HG02610 (cell line): Measurements from ENCODE around the gene TRIP13.
A peak's percentile ranks its signal among the peaks of the same experiment; 100 is the strongest.

Experiments used
- ATAC-seq: cut with Tn5 transposase; IDR thresholded peaks from one replicate; pipeline ENCODE4 v1.9.1; 2021; ENCODE audit warnings: mild to moderate bottlenecking, moderate library complexity; ENCODE audit not compliant: unreplicated experiment

TRIP13 gene

DNA sequence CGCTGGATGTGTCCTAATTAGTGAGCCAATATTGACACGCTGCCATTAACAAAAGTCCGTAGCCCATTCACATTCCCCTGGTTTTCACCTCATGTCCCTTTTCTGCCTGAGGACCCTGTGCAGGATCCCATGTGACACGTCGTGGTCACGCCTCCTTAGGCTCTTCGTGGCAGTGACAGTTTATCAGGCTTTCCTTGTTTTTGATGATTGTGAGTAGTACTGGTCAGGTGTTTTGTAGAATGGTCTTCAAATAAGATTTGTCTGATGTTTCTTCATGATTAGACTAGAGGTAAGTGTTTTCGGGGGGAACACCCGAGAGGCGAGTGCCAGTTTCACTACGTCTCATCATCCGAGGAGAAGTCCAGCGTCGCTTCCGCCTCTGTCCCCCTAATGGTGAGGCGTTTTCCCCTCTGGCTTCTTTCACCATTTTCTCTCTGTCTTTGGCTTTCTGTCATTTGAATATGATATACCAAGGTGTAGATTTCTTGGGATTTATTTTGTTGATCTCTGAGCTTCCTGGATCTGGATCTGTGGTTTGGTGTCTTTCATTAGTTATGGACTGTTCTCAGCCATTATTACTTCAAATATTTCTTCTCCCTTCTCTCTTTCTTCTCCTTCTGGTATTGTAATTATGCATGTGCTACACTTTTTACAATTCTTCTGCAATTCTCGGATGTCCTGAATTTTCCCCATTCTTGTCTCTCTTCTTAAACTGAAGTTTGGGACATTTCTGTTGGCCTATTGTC is 57.3 kb downstream of the TRIP13 start:
- ATAC-seq, result no peak

DNA sequence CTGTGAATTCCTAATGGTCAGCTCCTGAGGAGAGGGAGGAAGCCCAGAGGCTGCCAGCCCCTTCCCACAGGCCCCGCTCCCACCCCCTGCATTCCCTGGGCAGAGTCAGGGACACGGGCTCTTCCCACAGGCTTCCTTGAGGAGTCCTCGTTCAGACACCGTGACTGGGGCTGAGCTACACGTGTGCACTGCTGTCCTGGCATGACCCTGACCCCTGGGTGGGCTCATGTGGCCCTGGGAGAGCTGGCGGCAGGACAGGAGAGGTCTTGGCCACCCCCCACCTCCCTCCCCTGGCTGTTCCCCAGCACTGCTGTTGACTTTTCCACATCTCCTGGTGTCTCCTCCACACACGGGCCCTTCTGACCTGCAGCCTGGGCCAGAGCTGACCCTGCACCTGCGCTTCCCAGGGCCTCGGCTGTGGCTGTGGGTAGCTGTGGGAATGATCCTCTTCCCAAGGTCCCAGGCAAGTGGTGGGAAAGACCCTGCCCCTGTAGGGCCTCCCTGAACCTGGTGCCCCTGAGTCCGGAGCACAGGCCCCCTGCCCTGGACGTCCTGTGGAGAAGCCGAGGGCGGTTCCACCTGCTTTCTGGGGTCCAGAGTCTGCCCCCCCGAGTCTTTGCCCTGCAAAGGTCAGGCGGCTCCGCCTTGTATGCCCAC is 59.4 kb downstream of the TRIP13 start:
- no peak for ATAC-seq

GRCh38 chr5:952597-953271 is 60.0 kb downstream of the TRIP13 start:
- no peak for ATAC-seq

- no peak for ATAC-seq
These were observed 61.1 kb downstream of the TRIP13 start for GRCh38 chr5:953535-954449.

DNA sequence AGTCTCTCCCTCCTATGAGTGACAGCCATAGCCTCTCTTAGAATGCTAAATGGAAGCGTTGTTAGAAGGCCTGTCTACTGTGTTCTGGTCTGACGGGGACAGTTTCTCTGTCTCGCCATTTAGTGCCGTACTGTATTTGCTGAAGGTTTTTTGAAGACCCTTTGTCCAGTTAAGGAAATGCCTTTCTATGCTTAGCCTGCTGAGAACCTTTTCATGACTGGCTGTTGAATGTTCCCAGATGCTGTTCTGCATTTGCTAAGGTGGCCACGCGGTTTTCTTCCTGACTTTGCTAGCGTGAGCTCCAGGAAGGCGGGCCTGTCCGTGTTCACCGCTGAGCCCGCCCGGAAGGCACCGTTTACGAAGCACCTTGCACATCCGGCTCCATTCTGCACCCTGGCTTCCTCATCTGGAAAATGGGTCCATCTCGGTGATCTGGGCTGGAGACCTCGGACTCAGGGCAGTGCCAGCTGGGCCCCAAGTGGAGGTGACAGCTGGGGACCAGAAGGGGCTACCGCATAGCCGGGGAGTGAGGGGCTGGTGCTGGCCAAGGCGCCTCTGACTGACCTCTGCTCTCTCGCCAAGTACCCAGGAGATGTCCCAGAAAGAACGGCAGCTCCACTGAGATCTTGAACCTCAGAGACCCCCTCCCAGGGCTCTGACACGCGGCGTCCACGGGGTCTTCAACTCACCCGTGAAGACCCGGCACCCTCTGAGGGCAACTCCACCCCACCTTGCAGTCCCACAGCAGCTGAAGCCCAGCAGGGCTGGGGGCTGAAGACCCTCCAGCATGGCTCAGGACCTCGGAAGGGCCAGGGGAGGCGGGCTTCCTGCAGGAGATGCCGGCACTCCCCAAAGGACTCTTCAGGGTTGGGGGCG is 63.4 kb downstream of the TRIP13 start:
- ATAC-seq, result no peak

- ATAC-seq, result peak; percentile 83
These were observed 64.5 kb downstream of the TRIP13 start for GRCh38 chr5:956941-957747.

DNA sequence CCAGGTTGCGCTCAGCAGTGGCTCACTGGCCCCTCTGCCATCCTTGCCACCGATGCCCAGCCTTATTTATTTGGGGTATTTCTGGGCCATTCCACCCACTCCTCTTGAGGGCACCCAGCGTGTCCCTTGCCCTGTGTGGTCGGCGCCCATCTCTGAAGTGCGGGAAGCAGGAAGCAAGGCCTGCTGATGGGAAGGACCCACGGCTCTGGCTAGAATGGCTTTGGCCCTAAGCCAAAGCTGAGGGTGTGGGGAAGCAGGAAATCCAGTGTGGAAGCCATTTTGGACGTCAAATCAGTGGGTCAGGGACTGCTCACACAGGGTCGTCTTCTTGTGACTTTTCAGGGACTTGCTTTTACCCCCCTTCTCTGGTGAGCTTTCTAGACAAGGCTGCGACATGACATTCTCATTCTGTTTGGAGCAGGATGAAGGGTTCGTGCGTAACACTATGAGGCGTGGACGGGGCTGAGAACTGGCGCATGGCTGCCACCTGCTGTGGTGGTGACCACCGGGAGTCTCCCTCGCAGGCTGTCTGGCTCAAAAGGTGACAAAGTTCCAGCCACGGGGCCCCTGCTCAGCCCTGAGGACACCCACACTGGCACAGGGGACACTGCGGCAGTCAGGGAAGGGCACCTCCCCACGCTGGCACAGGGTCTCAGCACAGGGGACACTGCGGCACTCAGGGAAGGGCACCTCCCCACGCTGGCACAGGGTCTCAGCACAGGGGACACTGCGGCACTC is 65.2 kb downstream of the TRIP13 start:
- no peak for ATAC-seq

GRCh38 chr5:958701-959571 is 66.3 kb downstream of the TRIP13 start:
- ATAC-seq, result no peak

GRCh38 chr5:959581-960531 is 67.2 kb downstream of the TRIP13 start:
- ATAC-seq, result no peak

DNA sequence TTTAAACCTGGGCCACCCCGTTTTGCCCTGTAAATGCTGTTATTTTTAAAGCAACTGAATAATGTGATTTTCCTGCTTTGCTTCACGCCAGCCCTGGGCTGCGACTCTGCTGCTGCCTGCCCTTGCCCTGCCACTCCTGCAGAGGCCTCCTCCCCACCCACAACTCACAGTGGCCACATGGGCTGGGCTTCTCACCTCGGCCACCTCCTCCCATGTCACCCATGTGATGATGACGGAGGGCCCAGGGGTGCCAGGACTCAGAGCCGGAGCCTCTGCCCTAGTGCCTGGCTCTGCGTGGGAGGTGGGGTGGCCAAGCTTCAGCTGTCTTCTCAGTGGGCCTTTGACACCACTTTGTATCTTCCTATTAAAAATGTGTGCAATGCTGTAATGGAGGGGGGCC is 67.9 kb downstream of the TRIP13 start:
- no peak for ATAC-seq

- ATAC-seq, result no peak
These were observed 68.5 kb downstream of the TRIP13 start for GRCh38 chr5:961002-961710.

DNA sequence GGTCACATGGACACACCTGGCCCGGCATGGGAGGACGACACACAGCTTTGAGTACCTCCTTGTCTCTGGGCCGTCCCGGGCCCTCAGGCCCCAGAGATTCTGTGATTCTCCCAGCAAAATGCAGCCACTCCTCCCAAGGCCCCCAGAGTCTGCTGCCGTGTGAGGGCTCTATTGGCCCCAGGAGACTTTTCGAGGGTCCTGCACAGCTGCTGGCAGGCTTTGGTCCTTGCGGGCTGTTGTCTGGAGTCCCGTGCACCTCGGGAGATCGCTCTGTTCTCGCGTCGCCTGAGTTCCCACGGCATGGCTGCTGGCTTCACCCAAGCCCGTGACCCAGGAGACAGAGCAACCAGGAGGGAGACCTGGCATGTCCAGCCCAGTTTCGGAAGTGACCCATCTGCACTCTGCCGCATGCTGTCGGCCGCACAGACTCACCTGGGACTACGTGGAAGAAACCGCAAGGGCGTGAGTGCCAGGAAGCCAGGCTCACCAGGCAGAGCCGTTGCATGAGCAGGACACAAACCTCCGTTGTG is 69.1 kb downstream of the TRIP13 start:
- no peak for ATAC-seq

DNA sequence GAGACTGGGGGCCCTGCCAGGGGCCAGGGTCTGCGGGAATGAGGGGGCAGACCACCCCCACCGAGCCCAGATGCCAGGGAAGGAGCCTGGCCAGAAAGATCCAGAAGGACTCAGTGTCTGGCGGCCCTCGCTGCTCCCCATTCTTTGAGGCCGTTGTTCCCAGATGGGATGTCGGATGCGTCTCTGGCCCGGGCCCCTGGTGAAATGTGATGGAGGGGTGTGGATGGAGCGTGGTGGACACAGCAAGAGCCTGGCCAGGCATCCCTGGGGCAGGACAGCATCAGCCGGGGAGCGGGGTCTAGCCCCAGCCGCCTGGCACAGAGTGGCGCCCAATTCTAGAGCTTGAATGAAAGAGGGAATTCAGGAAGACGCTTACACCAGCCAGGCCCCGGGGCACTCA is 69.7 kb downstream of the TRIP13 start:
- ATAC-seq, result no peak

GRCh38 chr5:962801-963200 is 70.1 kb downstream of the TRIP13 start:
- no peak for ATAC-seq

- ATAC-seq, result no peak
These were observed 70.6 kb downstream of the TRIP13 start for GRCh38 chr5:963310-963672.
